Heart left ventricle (tissue), 16 donors: ENCODE results near the gene HOXB1. TPM values are rescaled to one million over a fixed set of nuclear protein-coding genes. Genes with fewer than 3 reads are reported as not detected.

Experiments
- ATAC-seq, 4 donors: fragments of 200-7000 bp; cut with Tn5 transposase; one replicate each; pipeline ENCODE4 v1.9.1; 2020 to 2022; ENCODE audit warnings: moderate library complexity in 4 of 4, mild to moderate bottlenecking in 3 of 4, moderate number of reproducible peaks in 1 of 4
- DNase-seq, 5 donors: peaks; one replicate each; pipeline ENCODE4 v3.0.0-alpha.2; 2020
- H3K27ac ChIP-seq, 12 donors: fragments of 200-600 bp; sonication (generic) in 4 of 12; one replicate each; pipeline versions ENCODE4 v1.5.0 to v1.8.0; 2016 to 2022; ENCODE audit warnings: mild to moderate bottlenecking in 2 of 12
- H3K27me3 ChIP-seq, 9 donors: fragments of 200-600 bp; sonication (generic) in 2 of 9; one replicate each; pipeline versions ENCODE4 v1.5.1 to v1.8.0; 2016 to 2022; ENCODE audit warnings: mild to moderate bottlenecking in 3 of 9
- H3K36me3 ChIP-seq, 9 donors: fragments of 200-600 bp; sonication (generic) in 2 of 9; one replicate each; pipeline versions ENCODE4 v1.5.0 to v1.8.0; 2018 to 2022; ENCODE audit warnings: mild to moderate bottlenecking in 2 of 9
- H3K4me1 ChIP-seq, 12 donors: fragments of 200-600 bp; sonication (generic) in 4 of 12; one replicate each; pipeline versions ENCODE4 v1.5.0 to v1.8.0; 2016 to 2022; ENCODE audit warnings: mild to moderate bottlenecking in 3 of 12
- H3K4me3 ChIP-seq, 12 donors: fragments of 200-600 bp; sonication (generic) in 4 of 12; one replicate each; pipeline versions ENCODE4 v1.5.0 to v1.8.0; 2017 to 2022; ENCODE audit warnings: mild to moderate bottlenecking in 9 of 12, moderate library complexity in 4 of 12
- H3K9me3 ChIP-seq, 12 donors: fragments of 200-600 bp; sonication (generic) in 4 of 12; one replicate each; pipeline versions ENCODE4 v1.5.0 to v1.8.0; 2016 to 2022; ENCODE audit warnings: mild to moderate bottlenecking in 1 of 12
- CTCF ChIP-seq, 12 donors: fragments of 200-600 bp; sonication (generic) in 4 of 12; IDR thresholded peaks; one replicate each; pipeline versions ENCODE4 v1.5.0 to v1.8.0; 2018 to 2022; ENCODE audit warnings: antibody characterized with exemption in 12 of 12, mild to moderate bottlenecking in 5 of 12
- POLR2A ChIP-seq, 2 donors: fragments of 450-650 bp; IDR thresholded peaks; one replicate each; pipeline ENCODE4 v1.6.1; 2017; ENCODE audit warnings: antibody characterized with exemption in 2 of 2, mild to moderate bottlenecking in 2 of 2, moderate library complexity in 2 of 2
- WGBS, 4 donors: extraction: QIAGEN DNeasy Blood & Tissue Kit in 2 of 4; methylation state at CpG; one replicate each; pipeline versions ENCODE4 v1.1.5 to v1.1.7; 2013 to 2018; 5-methylcytosine and 5-hydroxymethylcytosine counted together
- intact Hi-C, 10 donors: fragments of 100-400 bp; cut with DNase I; formaldehyde crosslinking; loops; one replicate each; pipeline versions ENCODE4 v1.11.1 to v1.14.2; 2022
- polyA plus RNA-seq, 2 donors: library from polyadenylated mRNA; stranded (reverse); fragments of 200-250 nt; gene quantifications; one replicate each; pipeline ENCODE4 v1.2.3, GENCODE V29; 2013
- total RNA-seq, 9 donors: library from RNA; depleted of rRNA in 2 of 9; stranded (reverse); fragments of >200 nt in 2 of 9; fragmentation: NEBNext Ultra II Directional in 3 of 9; extraction: Animal tissue kit (Norgen Biotek cat#: 25700) in 3 of 9; gene quantifications; one replicate each; pipeline versions ENCODE4 v1.1.0 to v1.2.4, GENCODE V29; 2016 to 2023
- donor health status: ischemic (EF 13 %, LVEDD 7.1; RV severe dilation, severe dysfunction).
- donor health status: healthy with polysubstance abuse.
- donor health status: DM: no; HTN: yes; CAD: no.
- donor health status: DM: no; HTN: no; CAD: no.
- donor health status: ischemic (EF 25% LVEDD 6.9; RV normal size, moderate dysfunction).
- donor health status: ischemic (EF 25% LVEDD 5.7; RV mildly dilated, moderate dysfunction).
- donor health status: healthy.
- donor health status: DM: yes; HTN: yes; CAD: no.
- donor health status: ischemic (EF 35%, LVEDD 5.7; RV mildly dilated, moderate dysfunction).
- donor health status: nonischemic (EF 11% LVEDD 7.7; RV severe dilation, severe dysfunction).
- donor health status: DM: yes; HTN: yes; CAD: no.
- donor health status: PGD.
- donor health status: ischemic (EF 29% LVEDD 5.4; RV normal size, mild dysfunction).
- donor health status: nonischemic (EF 23%, LVEDD 6.1; RV moderate dilation, normal function).

HOXB1 gene
- total and polyA plus RNA-seq, 11 donors: not detected

- no peak for DNase-seq
- H3K27me3 ChIP-seq: peaks cover 0 to 71% (median 15%) of the 10 kb centered on the region in 9 donors
- ATAC-seq: no peak
- no peak overlapping the region for H3K4me3 ChIP-seq
- H3K27ac ChIP-seq: no peak overlapping the region
- WGBS, 4 donors: 82 to 94% (median 86%) methylated on average over 2 of the region's 2 CpGs
- no peaks in the 10 kb centered on the region for H3K9me3 ChIP-seq
- TF ChIP-seq CTCF (IDR thresholded peaks at IDR 0.05): no peak
- no peak for TF ChIP-seq POLR2A (IDR thresholded peaks at IDR 0.05)
- H3K4me1 ChIP-seq: peaks cover 0 to 17% (median 0%) of the 10 kb centered on the region in 12 donors
- no peaks in the 10 kb centered on the region for H3K36me3 ChIP-seq
- intact Hi-C loops: no loop called here
Observed at GRCh38 chr17:48487221-48487620, 43.6 kb downstream of the HOXB1 start.

GRCh38 chr17:48486557-48486956 lies 44.3 kb downstream of the HOXB1 start:
- intact Hi-C loops: no loop called here
- 56 to 65% (median 61%) methylated on average over 5 of the region's 5 CpGs for WGBS, 4 donors
- Histone ChIP-seq H3K36me3 (no peaks in the 10 kb centered on the region), H3K4me3 (no peak overlapping the region), H3K9me3 (no peaks in the 10 kb centered on the region), H3K4me1 (peaks cover 0 to 12% (median 0%) of the 10 kb centered on the region in 12 donors), H3K27ac (no peak overlapping the region), H3K27me3 (peaks cover 0 to 74% (median 12%) of the 10 kb centered on the region in 9 donors)
- DNase-seq (no peak), ATAC-seq (no peak)
- TF ChIP-seq CTCF (IDR thresholded peaks at IDR 0.05): no peak
- TF ChIP-seq POLR2A (IDR thresholded peaks at IDR 0.05): no peak

GRCh38 chr17:48484850-48485249 lies 46.0 kb downstream of the HOXB1 start:
- TF ChIP-seq CTCF (IDR thresholded peaks at IDR 0.05) (no peak), POLR2A (IDR thresholded peaks at IDR 0.05) (no peak)
- Histone ChIP-seq H3K4me3 (no peak overlapping the region), H3K4me1 (peaks cover 0 to 7% (median 0%) of the 10 kb centered on the region in 12 donors), H3K36me3 (no peaks in the 10 kb centered on the region), H3K9me3 (no peaks in the 10 kb centered on the region), H3K27ac (no peak overlapping the region), H3K27me3 (peaks cover 0 to 66% (median 9%) of the 10 kb centered on the region in 9 donors)
- no peak for ATAC-seq
- intact Hi-C loops: no loop called here
- DNase-seq: no peak
- 82 to 88% (median 83%) methylated on average over 2 of the region's 2 CpGs for WGBS, 4 donors

- no peak overlapping the region for H3K27ac ChIP-seq
- intact Hi-C loops: no loop called here
- DNase-seq (no peak), ATAC-seq (no peak)
- H3K4me1 ChIP-seq: peaks cover 0 to 7% (median 0%) of the 10 kb centered on the region in 12 donors
- H3K27me3 ChIP-seq: peaks cover 0 to 65% (median 11%) of the 10 kb centered on the region in 9 donors
- no peaks in the 10 kb centered on the region for H3K36me3 ChIP-seq
- H3K9me3 ChIP-seq: no peaks in the 10 kb centered on the region
- no peak for TF ChIP-seq POLR2A (IDR thresholded peaks at IDR 0.05)
- TF ChIP-seq CTCF (IDR thresholded peaks at IDR 0.05): no peak
- 86 to 94% (median 89%) methylated on average over 3 of the region's 3 CpGs for WGBS, 4 donors
- no peak overlapping the region for H3K4me3 ChIP-seq
Observed at GRCh38 chr17:48484256-48484655, 46.6 kb downstream of the HOXB1 start.
